DOHH2 (cell line): ENCODE measurements around the gene SMTN.

Experiments used
- H3F3A ChIP-seq: fragments of 200-600 bp; sonication (generic), shearing (Covaris generic); 2 replicates; pipeline ENCODE4 v1.6.0; 2016; ENCODE audit warnings: antibody characterized with exemption, mild to moderate bottlenecking; ENCODE audit not compliant: control insufficient read depth, insufficient read depth
- H3K27ac ChIP-seq: fragments of 200-600 bp; sonication (generic); 2 replicates; pipeline ENCODE4 v1.5.1; 2014; ENCODE audit warnings: low read depth, mild to moderate bottlenecking, low read length, moderate library complexity
- H3K27me3 ChIP-seq: fragments of 200-600 bp; sonication (generic); 2 replicates; pipeline ENCODE4 v1.6.1; 2014; ENCODE audit warnings: mild to moderate bottlenecking, low read length, mixed read lengths; ENCODE audit not compliant: control insufficient read depth
- H3K36me3 ChIP-seq: fragments of 200-600 bp; sonication (generic); 2 replicates; pipeline ENCODE4 v1.6.1; 2014; ENCODE audit warnings: mild to moderate bottlenecking, low read length, moderate library complexity, mixed read lengths; ENCODE audit not compliant: control insufficient read depth
- H3K4me1 ChIP-seq: fragments of 200-600 bp; sonication (generic); 2 replicates; pipeline ENCODE4 v1.6.1; 2014; ENCODE audit warnings: mild to moderate bottlenecking, low read length, mixed read lengths; ENCODE audit not compliant: control insufficient read depth
- H3K4me2 ChIP-seq: fragments of 200-600 bp; sonication (generic); 2 replicates; pipeline ENCODE4 v1.6.0; 2014; ENCODE audit warnings: mild to moderate bottlenecking, low read length, moderate library complexity
- H3K4me3 ChIP-seq: fragments of 200-600 bp; sonication (generic); 2 replicates; pipeline ENCODE4 v1.5.1; 2014; ENCODE audit warnings: mild to moderate bottlenecking, low read length, mixed read lengths
- H3K79me2 ChIP-seq: fragments of 200-600 bp; sonication (generic); 2 replicates; pipeline ENCODE4 v1.6.1; 2014; ENCODE audit warnings: mild to moderate bottlenecking, low read length, mixed read lengths; ENCODE audit not compliant: control insufficient read depth
- H3K9me2 ChIP-seq: fragments of 200-600 bp; sonication (generic); replicated peaks from 2 replicates; pipeline ENCODE4 v1.6.1; 2014; ENCODE audit warnings: mild to moderate bottlenecking, low read length, mixed read lengths; ENCODE audit not compliant: control insufficient read depth
- H3K9me3 ChIP-seq: fragments of 200-600 bp; sonication (generic); 2 replicates; pipeline ENCODE4 v1.6.1; 2014; ENCODE audit warnings: antibody characterized with exemption, low read length, mixed read lengths; ENCODE audit not compliant: control insufficient read depth, insufficient read depth
- H4K20me1 ChIP-seq: fragments of 200-600 bp; sonication (generic); 2 replicates; pipeline ENCODE4 v1.6.0; 2014; ENCODE audit warnings: low read depth, mild to moderate bottlenecking, antibody characterized with exemption, low read length, moderate library complexity; ENCODE audit not compliant: control insufficient read depth, insufficient read depth
- EZH2phosphoT487 ChIP-seq: fragments of 200-600 bp; sonication (generic); IDR thresholded peaks from 2 replicates; pipeline ENCODE4 v1.6.1; 2017; ENCODE audit warnings: borderline replicate concordance, mild to moderate bottlenecking, antibody characterized with exemption, low read length, moderate library complexity, mixed read lengths
- TF ChIP-seq, protein P1 (sequence below): fragments of 200-600 bp; sonication (generic); IDR thresholded peaks from one replicate; pipeline ENCODE4 v1.5.1; 2014; ENCODE audit warnings: antibody characterized with exemption, mild to moderate bottlenecking, low read depth, low read length; ENCODE audit not compliant: poor library complexity, severe bottlenecking

Gene SMTN

DNA sequence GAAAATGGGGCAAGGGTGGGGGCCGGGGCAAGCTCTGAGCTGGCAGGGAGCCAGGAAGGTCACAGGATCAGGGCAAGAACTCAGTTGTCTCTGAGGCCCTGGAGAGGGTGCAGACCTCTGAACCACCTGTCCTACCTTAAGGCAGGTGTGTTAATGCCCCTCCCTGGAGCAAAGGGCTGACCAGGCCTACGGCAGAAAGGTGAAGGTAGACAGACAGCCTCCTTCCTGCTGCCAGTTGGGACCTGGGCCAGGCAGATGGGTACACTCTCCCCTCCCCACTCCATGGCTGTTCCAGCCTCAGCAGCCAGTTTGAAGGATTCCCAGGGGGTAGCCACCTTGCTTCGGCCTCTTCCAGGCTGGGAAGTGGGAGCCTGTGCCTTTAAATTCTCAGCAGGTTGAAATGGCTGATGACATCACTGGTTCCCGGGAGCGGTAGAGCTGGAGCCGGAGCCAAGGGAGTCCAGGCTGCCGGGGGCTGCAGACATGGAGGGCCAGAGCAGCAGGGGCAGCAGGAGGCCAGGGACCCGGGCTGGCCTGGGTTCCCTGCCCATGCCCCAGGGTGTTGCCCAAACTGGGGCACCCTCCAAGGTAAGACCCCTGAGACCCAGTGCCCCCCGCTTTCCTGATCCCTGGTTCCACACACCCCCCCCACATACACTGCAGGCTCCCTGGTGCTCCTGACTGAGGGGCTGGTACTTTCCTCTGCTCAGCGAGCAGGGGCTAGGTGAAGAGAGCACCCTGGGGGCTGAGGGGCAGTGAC lies 41.6 kb downstream of the SMTN start, which contains the start of gene INPP5J:
TSS of gene INPP5J (plus strand) at position 435 of the 760 bp plus-strand sequence. CDS start at position 484, 49 bp downstream.
- TF ChIP-seq, protein P1, sequence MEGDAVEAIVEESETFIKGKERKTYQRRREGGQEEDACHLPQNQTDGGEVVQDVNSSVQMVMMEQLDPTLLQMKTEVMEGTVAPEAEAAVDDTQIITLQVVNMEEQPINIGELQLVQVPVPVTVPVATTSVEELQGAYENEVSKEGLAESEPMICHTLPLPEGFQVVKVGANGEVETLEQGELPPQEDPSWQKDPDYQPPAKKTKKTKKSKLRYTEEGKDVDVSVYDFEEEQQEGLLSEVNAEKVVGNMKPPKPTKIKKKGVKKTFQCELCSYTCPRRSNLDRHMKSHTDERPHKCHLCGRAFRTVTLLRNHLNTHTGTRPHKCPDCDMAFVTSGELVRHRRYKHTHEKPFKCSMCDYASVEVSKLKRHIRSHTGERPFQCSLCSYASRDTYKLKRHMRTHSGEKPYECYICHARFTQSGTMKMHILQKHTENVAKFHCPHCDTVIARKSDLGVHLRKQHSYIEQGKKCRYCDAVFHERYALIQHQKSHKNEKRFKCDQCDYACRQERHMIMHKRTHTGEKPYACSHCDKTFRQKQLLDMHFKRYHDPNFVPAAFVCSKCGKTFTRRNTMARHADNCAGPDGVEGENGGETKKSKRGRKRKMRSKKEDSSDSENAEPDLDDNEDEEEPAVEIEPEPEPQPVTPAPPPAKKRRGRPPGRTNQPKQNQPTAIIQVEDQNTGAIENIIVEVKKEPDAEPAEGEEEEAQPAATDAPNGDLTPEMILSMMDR: no peak
- no peak for TF ChIP-seq EZH2phosphoT487
- no peak within 1 kb of the TSS for H3K4me2 ChIP-seq
- H3K9me2 ChIP-seq: no peaks in the 10 kb centered on the region
- no peaks in the 10 kb centered on the region for H3K36me3 ChIP-seq
- no peak within 1 kb of the TSS for H3K4me3 ChIP-seq
- no peaks in the 10 kb centered on the region for H3K27me3 ChIP-seq
- H4K20me1 ChIP-seq: no peaks in the 10 kb centered on the region
- no peak within 1 kb of the TSS for H3K27ac ChIP-seq
- H3K9me3 ChIP-seq: no peaks in the 10 kb centered on the region
- no peaks in the 10 kb centered on the region for H3F3A ChIP-seq
- H3K4me1 ChIP-seq: peaks cover 6% of the 10 kb centered on the region
- no peaks in the 10 kb centered on the region for H3K79me2 ChIP-seq

DNA sequence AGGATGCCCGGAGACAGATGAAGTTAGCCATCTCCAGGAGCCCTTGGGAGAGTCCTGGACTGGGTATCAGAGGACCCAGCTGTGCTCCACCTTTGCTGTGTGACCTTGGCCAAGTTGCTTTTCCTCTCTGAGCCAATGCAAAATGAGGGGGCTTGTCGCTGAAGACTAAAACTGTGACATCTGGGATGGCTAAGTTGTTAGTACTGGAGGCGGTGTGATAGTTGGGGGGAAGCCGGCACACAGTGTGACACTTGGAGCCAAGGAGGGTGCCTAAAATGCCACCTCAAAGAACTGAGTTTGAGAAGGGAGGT lies 42.1 kb downstream of the SMTN start:
- H3K4me1 ChIP-seq: peaks cover 9% of the 10 kb centered on the region
- H3K9me3 ChIP-seq: no peaks in the 10 kb centered on the region
- no peak overlapping the region for H3K4me2 ChIP-seq
- no peaks in the 10 kb centered on the region for H3F3A ChIP-seq
- no peaks in the 10 kb centered on the region for H3K79me2 ChIP-seq
- H4K20me1 ChIP-seq: no peaks in the 10 kb centered on the region
- TF ChIP-seq, protein P1: no peak
- no peak for TF ChIP-seq EZH2phosphoT487
- H3K27me3 ChIP-seq: no peaks in the 10 kb centered on the region
- no peaks in the 10 kb centered on the region for H3K36me3 ChIP-seq
- H3K4me3 ChIP-seq: no peak overlapping the region
- H3K27ac ChIP-seq: no peak overlapping the region
- no peaks in the 10 kb centered on the region for H3K9me2 ChIP-seq

DNA sequence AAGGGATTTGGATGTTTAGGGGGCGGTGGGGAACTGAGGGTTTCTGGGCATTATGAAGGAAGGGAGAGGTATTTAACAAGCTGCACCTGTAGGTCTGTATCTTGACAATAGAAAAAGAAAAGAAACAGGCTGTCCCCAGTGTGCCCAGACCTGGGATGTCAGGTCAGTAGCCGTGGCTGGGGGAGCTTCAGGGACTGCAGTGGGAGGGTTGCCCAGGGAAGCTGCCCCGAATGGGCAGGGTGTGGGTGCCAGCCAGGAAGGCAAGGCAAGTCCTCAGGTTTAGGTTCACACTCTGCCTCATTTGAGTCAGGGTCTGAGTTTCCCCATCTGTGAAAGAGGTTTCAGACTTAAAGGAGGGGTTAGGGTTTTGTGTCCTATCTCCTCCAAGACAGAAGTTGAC lies 43.2 kb downstream of the SMTN start:
- Histone ChIP-seq H3F3A (no peaks in the 10 kb centered on the region), H3K27me3 (no peaks in the 10 kb centered on the region), H3K9me2 (no peaks in the 10 kb centered on the region), H3K4me2 (no peak overlapping the region), H3K36me3 (no peaks in the 10 kb centered on the region), H3K79me2 (no peaks in the 10 kb centered on the region), H3K27ac (no peak overlapping the region), H3K4me3 (no peak overlapping the region), H4K20me1 (no peaks in the 10 kb centered on the region), H3K4me1 (peaks cover 9% of the 10 kb centered on the region), H3K9me3 (no peaks in the 10 kb centered on the region)
- TF ChIP-seq EZH2phosphoT487: no peak
- TF ChIP-seq, protein P1: no peak
